BE2C (cell line): ENCODE results near the gene MAP4K4.

Experiments
- DNase-seq: peaks from one replicate; pipeline ENCODE4 v3.0.0-alpha.2; 2020
- H3K27me3 ChIP-seq: fragments of 250-450 bp; sonication (Bioruptor Pico); 2 replicates; pipeline ENCODE4 v1.5.1; 2020; ENCODE audit warnings: mild to moderate bottlenecking
- H3K36me3 ChIP-seq: fragments of 250-450 bp; sonication (Bioruptor Pico); 2 replicates; pipeline ENCODE4 v1.5.1; 2020; ENCODE audit warnings: mild to moderate bottlenecking
- H3K4me1 ChIP-seq: fragments of 250-450 bp; sonication (Bioruptor Pico); 2 replicates; pipeline ENCODE4 v1.5.1; 2020
- H3K4me3 ChIP-seq: 2 replicates; pipeline ENCODE4 v1.5.1; 2011; ENCODE audit warnings: low read depth, low read length
- H3K9me3 ChIP-seq: fragments of 250-450 bp; sonication (Bioruptor Pico); 2 replicates; pipeline ENCODE4 v1.5.1; 2020
- CTCF ChIP-seq: IDR thresholded peaks from 2 replicates; pipeline ENCODE4 v1.5.1; 2012; ENCODE audit warnings: mild to moderate bottlenecking, low read depth, low read length

MAP4K4 gene

DNA sequence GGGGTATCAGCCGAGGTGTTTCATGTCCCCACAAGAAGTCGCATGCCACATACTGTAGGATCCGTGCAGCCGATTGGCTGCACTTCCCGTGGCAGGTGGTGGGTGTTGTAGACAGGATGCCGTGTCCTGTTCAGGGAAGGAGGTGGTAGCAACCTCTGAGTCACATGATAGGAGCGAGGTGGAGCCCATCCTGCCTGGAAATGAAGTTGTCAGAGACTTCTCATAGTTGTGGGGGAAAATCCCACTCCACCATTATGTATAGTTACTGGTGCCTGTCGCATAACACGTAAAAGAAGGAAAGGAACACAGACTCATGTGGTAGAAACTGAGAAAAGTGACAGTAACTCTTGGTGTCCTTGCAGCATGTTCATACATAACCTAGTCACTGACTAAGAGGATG is 202.9 kb downstream of the MAP4K4 start:
- H3K4me1 ChIP-seq: no peaks in the 10 kb centered on the region
- no peaks in the 10 kb centered on the region for H3K9me3 ChIP-seq
- DNase-seq: no peak
- no peak for TF ChIP-seq CTCF
- H3K36me3 ChIP-seq: no peaks in the 10 kb centered on the region
- H3K4me3 ChIP-seq: no peak overlapping the region
- no peaks in the 10 kb centered on the region for H3K27me3 ChIP-seq

GRCh38 chr2:101901241-101901640 is 203.7 kb downstream of the MAP4K4 start:
- TF ChIP-seq CTCF: no peak
- H3K9me3 ChIP-seq: no peaks in the 10 kb centered on the region
- H3K27me3 ChIP-seq: no peaks in the 10 kb centered on the region
- DNase-seq: no peak
- no peak overlapping the region for H3K4me3 ChIP-seq
- no peaks in the 10 kb centered on the region for H3K4me1 ChIP-seq
- H3K36me3 ChIP-seq: no peaks in the 10 kb centered on the region

GRCh38 chr2:101902169-101902568 is 204.7 kb downstream of the MAP4K4 start:
- no peaks in the 10 kb centered on the region for H3K9me3 ChIP-seq
- TF ChIP-seq CTCF: no peak

DNA sequence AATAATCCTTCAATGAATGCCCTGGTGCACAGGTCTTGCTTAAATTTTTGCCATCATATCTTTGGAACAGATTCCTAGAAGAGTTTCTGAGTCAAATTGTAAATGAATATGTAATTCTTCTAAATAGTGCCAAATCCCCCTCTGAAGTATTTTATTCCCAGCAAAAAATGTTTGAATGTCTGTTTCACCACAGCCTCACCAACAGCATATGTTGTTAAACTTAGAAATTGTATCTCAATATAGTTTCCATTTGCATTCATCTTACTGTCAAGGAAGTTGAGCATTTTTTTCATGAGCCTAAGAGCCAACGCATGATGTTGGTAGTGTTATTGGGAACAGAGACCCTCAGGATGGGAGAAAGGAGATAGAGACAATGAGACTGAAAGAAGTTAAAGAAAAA is 207.4 kb downstream of the MAP4K4 start:
- Histone ChIP-seq H3K36me3 (no peaks in the 10 kb centered on the region), H3K9me3 (no peaks in the 10 kb centered on the region), H3K4me3 (no peak overlapping the region), H3K27me3 (no peaks in the 10 kb centered on the region), H3K4me1 (no peaks in the 10 kb centered on the region)
- no peak for DNase-seq
- no peak for TF ChIP-seq CTCF

More at GRCh38 chr2:101902169-101902568, 204.7 kb downstream of the MAP4K4 start:
- Histone ChIP-seq H3K36me3 (no peaks in the 10 kb centered on the region), H3K4me3 (no peak overlapping the region), H3K4me1 (no peaks in the 10 kb centered on the region), H3K27me3 (no peaks in the 10 kb centered on the region)
- no peak for DNase-seq

- H3K4me3 ChIP-seq: no peak overlapping the region
- no peaks in the 10 kb centered on the region for H3K27me3 ChIP-seq
- no peaks in the 10 kb centered on the region for H3K36me3 ChIP-seq
- no peaks in the 10 kb centered on the region for H3K4me1 ChIP-seq
- H3K9me3 ChIP-seq: no peaks in the 10 kb centered on the region
- DNase-seq: no peak
- TF ChIP-seq CTCF: no peak
Measured at GRCh38 chr2:101905746-101906336, 208.3 kb downstream of the MAP4K4 start.

- no peaks in the 10 kb centered on the region for H3K36me3 ChIP-seq
- no peak for TF ChIP-seq CTCF
- H3K9me3 ChIP-seq: no peaks in the 10 kb centered on the region
Measured at GRCh38 chr2:101909760-101910159, 212.3 kb downstream of the MAP4K4 start.

More at GRCh38 chr2:101909760-101910159, 212.3 kb downstream of the MAP4K4 start:
- no peak for DNase-seq
- Histone ChIP-seq H3K4me1 (no peaks in the 10 kb centered on the region), H3K4me3 (no peak overlapping the region), H3K27me3 (no peaks in the 10 kb centered on the region)
